Gastrocnemius medialis (tissue), 4 donors: Measurements from ENCODE around the gene MAML1. TPM values are rescaled to one million over a fixed set of nuclear protein-coding genes. Genes with fewer than 3 reads are reported as not detected.
A peak's percentile ranks its signal among the peaks of the same experiment; 100 is the strongest.

Source experiments
- ATAC-seq, 2 donors: fragments of 150-250 bp; one replicate each; pipeline ENCODE4 v1.9.1; 2016
- DNase-seq, 2 donors: peaks; one replicate each; pipeline ENCODE4 v3.0.0-alpha.2; 2019
- H3K27ac ChIP-seq, 4 donors: fragments of 200-600 bp; sonication (generic); 1 replicate in 1 of 4; 2 replicates in 3 of 4; pipeline ENCODE4 v1.5.1; 2016 to 2018; ENCODE audit warnings: mild to moderate bottlenecking in 2 of 4, moderate library complexity in 1 of 4
- H3K27me3 ChIP-seq, 3 donors: fragments of 200-600 bp; sonication (generic) in 2 of 3; 1 replicate in 1 of 3; 2 replicates in 2 of 3; pipeline versions ENCODE4 v1.5.1 to v1.6.0; 2016 to 2019; ENCODE audit warnings: mild to moderate bottlenecking in 1 of 3, moderate library complexity in 1 of 3
- H3K36me3 ChIP-seq, 2 donors: fragments of 200-600 bp; sonication (generic) in 1 of 2; one replicate each; pipeline ENCODE4 v1.5.1; 2017 to 2018
- H3K4me1 ChIP-seq, 2 donors: fragments of 200-600 bp; sonication (generic) in 1 of 2; one replicate each; pipeline ENCODE4 v1.5.1; 2016 to 2017; ENCODE audit warnings: mild to moderate bottlenecking in 2 of 2
- H3K4me3 ChIP-seq, 4 donors: fragments of 200-600 bp; sonication (generic) in 3 of 4; 1 replicate in 1 of 4; 2 replicates in 3 of 4; pipeline ENCODE4 v1.5.1; 2016 to 2019; ENCODE audit warnings: mild to moderate bottlenecking in 2 of 4
- H3K9me3 ChIP-seq, 3 donors: fragments of 200-600 bp; sonication (generic) in 2 of 3; 1 replicate in 1 of 3; 2 replicates in 2 of 3; pipeline ENCODE4 v1.5.1; 2016 to 2019
- POLR2A ChIP-seq, 2 donors: fragments of 450-650 bp; IDR thresholded peaks; one replicate each; pipeline ENCODE4 v1.6.1; 2017; ENCODE audit warnings: antibody characterized with exemption in 2 of 2, mild to moderate bottlenecking in 2 of 2, moderate library complexity in 2 of 2
- in situ Hi-C, 4 donors: fragments of 200-750 bp; cut with MboI; loops; one replicate each; pipeline versions ENCODE4 v1.15.0 to v1.8.0; 2017; ENCODE audit warnings: low sequenced_read_pairs in 4 of 4
- intact Hi-C: fragments of 100-400 bp; cut with DNase I; formaldehyde crosslinking; loops from one replicate; pipeline ENCODE4 v1.15.1; 2023; ENCODE audit warnings: low total_unique reads
- total RNA-seq, 4 donors: library from RNA; depleted of rRNA; stranded (reverse); fragments of >200 nt; gene quantifications; one replicate each; pipeline versions ENCODE4 v1.1.0 to v1.2.3, GENCODE V29; 2016
- TF ChIP-seq, protein P1 (sequence below), 5 experiments: fragments of 450-650 bp in 3 of 5; fragments of 200-600 bp in 2 of 5; sonication (generic) in 2 of 5; IDR thresholded peaks in 4 of 5; conservative IDR thresholded peaks in 1 of 5; 1 replicate in 4 of 5; 2 replicates in 1 of 5; pipeline ENCODE4 v1.5.1; 2016 to 2019; ENCODE audit warnings: antibody characterized with exemption in 5 of 5, mild to moderate bottlenecking in 3 of 5, moderate library complexity in 3 of 5

MAML1 gene
- total RNA-seq, 4 donors from 2014 or later: 14.4 to 16.3 (median 15.1) TPM

DNA sequence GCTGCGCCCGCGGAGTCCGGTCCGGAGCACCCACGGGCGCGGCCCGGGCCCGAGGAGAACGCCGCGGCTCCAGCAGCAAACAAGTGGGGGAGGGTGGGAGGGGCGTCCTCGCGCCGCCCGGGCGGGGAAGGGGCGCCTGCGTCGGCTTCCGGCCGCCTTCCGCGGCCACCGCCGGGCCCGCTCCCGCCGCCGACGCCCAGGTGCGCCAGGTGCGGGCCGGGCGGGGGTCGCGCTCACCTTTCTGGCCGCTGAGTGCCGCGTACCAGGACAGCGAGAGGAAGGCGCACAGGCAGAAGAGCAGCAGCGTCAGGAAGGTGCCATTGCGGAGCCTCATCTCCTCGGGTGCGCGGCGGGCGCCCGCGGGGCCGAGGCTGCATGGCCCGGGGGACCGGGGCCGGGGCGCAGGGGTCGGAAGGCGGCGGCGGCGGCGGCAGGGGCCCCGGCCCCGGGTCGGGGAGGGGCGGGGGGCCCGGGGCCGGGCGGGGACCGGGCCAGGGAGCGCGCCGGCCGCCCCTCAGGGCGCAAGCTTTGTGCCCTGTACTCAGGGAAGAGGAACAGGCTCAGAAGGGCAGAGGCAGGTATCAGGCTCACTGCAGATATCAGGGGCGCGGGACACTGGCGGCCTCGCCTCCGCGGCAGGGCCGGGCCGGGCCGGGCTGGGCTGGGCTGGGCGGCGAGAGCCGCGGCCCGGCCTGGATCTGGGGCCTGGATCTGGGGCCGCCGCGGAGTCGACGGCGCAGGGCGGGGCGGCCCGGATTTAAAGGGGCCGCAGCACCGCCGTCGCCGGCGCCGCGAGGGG, 73.8 kb downstream of the MAML1 start, which contains the start of gene MGAT4B:
MGAT4B (minus strand) TSS at position 617 of the 799 bp plus-strand sequence; CDS start at position 334, 283 bp downstream.
- Histone ChIP-seq H3K4me1 (peaks cover 19 to 36% of the 10 kb centered on the region in 2 donors), H3K27ac (peak within 1 kb of the TSS; percentile 89 to 98 (median 94)), H3K9me3 (no peaks in the 10 kb centered on the region), H3K4me3 (peak within 1 kb of the TSS; percentile 75 to 95 (median 87)), H3K27me3 (no peaks in the 10 kb centered on the region), H3K36me3 (no peaks in the 10 kb centered on the region)
- ATAC-seq (peak; percentile 72 to 76), DNase-seq (peak; percentile 56 to 69)
- intact Hi-C loops: loop anchor here (1.0 to 10.0 kb wide), 3 partner anchors 12 to 242 kb away; partner anchors contain the start of gene CANX
- in situ Hi-C loops: loop anchor here in 1 of 4 donors (10.0 kb wide), 1 partner anchor 98 kb away; the partner anchor contains the start of gene TBC1D9B
- TF ChIP-seq, protein P1, sequence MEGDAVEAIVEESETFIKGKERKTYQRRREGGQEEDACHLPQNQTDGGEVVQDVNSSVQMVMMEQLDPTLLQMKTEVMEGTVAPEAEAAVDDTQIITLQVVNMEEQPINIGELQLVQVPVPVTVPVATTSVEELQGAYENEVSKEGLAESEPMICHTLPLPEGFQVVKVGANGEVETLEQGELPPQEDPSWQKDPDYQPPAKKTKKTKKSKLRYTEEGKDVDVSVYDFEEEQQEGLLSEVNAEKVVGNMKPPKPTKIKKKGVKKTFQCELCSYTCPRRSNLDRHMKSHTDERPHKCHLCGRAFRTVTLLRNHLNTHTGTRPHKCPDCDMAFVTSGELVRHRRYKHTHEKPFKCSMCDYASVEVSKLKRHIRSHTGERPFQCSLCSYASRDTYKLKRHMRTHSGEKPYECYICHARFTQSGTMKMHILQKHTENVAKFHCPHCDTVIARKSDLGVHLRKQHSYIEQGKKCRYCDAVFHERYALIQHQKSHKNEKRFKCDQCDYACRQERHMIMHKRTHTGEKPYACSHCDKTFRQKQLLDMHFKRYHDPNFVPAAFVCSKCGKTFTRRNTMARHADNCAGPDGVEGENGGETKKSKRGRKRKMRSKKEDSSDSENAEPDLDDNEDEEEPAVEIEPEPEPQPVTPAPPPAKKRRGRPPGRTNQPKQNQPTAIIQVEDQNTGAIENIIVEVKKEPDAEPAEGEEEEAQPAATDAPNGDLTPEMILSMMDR (IDR thresholded peaks at IDR 0.05 in 4 of 5, conservative IDR thresholded peaks at IDR 0.05 in 1 of 5): no peak
- peak; percentile 73 for TF ChIP-seq POLR2A (IDR thresholded peaks at IDR 0.05)

DNA sequence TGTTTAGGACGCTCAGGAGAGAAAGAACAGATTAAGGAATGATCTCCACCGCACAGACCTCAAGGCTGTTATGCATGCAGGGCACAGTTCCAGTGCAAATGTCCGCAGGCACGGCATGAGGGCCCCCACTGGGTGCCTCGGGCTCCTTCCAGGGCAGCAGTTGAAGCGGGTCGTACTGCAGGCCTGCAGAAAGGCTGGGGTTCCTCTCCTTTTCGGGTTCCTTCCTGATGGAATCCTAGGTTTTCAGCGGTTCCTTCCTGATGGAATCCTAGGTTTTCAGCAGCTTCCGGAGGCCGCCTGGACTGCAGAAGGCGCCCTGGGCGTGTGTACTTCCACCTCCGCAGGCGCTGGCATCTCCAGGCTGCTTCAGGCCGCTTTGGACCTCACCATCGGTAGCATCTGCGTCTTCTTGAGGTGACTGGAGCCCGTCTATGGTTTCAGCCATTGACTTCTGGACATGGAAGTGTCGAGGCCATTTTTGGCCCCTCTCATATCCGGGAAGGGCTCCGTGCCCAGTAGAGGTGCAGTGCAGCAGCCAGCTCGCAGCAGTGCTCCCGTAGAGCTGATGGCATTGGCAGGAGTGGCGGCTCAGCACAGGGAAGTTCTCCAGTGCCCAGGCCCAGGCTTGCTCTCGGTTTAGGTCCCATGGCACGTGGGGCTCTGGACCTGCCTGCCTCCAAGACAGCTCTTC, 79.7 kb downstream of the MAML1 start:
- ATAC-seq: no peak
- TF ChIP-seq, protein P1 (IDR thresholded peaks at IDR 0.05 in 4 of 5, conservative IDR thresholded peaks at IDR 0.05 in 1 of 5): no peak
- TF ChIP-seq POLR2A (IDR thresholded peaks at IDR 0.05): no peak
- H3K4me3 ChIP-seq: no peak overlapping the region
- H3K9me3 ChIP-seq: no peaks in the 10 kb centered on the region
- intact Hi-C loops (no loop called here), in situ Hi-C loops (no loop called here)
- peaks cover 5 to 9% of the 10 kb centered on the region in 2 donors for H3K4me1 ChIP-seq
- peak; percentile 1 to 21 for DNase-seq
- H3K36me3 ChIP-seq: no peaks in the 10 kb centered on the region
- no peaks in the 10 kb centered on the region for H3K27me3 ChIP-seq
- no peak overlapping the region for H3K27ac ChIP-seq

DNA sequence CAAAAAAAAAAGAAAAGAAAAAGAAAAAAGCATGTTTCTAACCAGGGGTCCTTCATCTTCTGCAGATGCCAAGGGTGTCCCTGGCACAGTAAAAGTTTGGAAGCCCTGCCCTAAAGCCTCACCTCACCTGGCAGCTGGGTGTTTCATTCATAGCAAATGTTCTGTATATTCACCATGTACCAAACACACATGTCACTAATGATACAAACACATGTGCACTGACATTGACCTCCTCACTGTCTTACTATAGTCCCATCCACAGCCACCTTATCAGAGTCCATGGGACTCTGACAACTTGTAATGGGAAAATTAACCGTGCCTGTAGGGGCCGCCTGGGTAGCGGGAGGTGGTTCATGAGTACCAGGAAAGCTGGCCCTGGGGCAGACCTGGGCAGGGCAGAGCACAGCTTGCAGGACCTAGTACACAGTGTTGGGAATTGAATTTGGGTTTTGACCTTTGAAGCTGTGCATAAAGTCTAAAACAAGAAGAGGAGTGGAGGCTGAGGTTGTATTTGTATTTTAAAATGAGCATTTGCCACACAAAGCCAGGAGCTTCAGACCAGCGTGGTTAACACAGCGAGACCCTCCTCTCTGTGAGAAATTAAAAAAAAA, 80.5 kb downstream of the MAML1 start:
- Histone ChIP-seq H3K27ac (peak overlapping the region in 1 of 4 donors; percentile 12), H3K4me3 (no peak overlapping the region), H3K4me1 (peaks cover 7 to 11% of the 10 kb centered on the region in 2 donors), H3K36me3 (no peaks in the 10 kb centered on the region), H3K27me3 (no peaks in the 10 kb centered on the region), H3K9me3 (no peaks in the 10 kb centered on the region)
- ATAC-seq (no peak), DNase-seq (no peak)
- intact Hi-C loops: no loop called here
- TF ChIP-seq POLR2A (IDR thresholded peaks at IDR 0.05): no peak
- TF ChIP-seq, protein P1 (IDR thresholded peaks at IDR 0.05 in 4 of 5, conservative IDR thresholded peaks at IDR 0.05 in 1 of 5): no peak
- in situ Hi-C loops: no loop called here

DNA sequence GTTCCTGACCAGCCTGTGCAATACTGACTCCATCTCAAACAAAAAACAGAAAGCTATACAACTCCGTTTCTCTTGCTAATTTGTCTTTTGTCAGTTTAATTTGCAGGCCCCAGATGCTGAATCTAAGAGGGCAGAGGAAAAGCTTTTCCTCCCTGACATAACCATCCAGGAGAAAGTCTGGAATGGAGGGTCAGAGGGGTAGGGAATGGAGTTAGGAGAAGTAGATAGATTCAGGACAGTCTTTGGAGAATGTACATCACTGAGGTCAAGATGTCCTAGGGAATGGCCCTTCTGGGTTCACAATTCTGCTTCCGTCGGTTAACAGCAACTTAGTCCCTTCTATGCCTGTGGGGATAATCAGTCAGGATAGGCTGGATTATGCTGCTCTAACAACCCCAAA, 81.5 kb downstream of the MAML1 start:
- H3K4me1 ChIP-seq: peaks cover 13 to 18% of the 10 kb centered on the region in 2 donors
- H3K27me3 ChIP-seq: no peaks in the 10 kb centered on the region
- H3K36me3 ChIP-seq: no peaks in the 10 kb centered on the region
- DNase-seq (no peak), ATAC-seq (no peak)
- no peak overlapping the region for H3K27ac ChIP-seq
- in situ Hi-C loops: no loop called here
- H3K4me3 ChIP-seq: no peak overlapping the region
- no peak for TF ChIP-seq POLR2A (IDR thresholded peaks at IDR 0.05)
- TF ChIP-seq, protein P1 (IDR thresholded peaks at IDR 0.05 in 4 of 5, conservative IDR thresholded peaks at IDR 0.05 in 1 of 5): no peak
- intact Hi-C loops: no loop called here
- H3K9me3 ChIP-seq: no peaks in the 10 kb centered on the region
